GM23338 (cell line): ENCODE measurements around the gene FOXG1. TPM values are rescaled to one million over a fixed set of nuclear protein-coding genes. Genes with fewer than 3 reads are reported as not detected.

Source experiments
- ATAC-seq: fragments of 200-7000 bp; cut with Tn5 transposase; 3 replicates; pipeline ENCODE4 v1.9.1; 2020
- DNase-seq: peaks from one replicate; pipeline ENCODE4 v3.0.0-alpha.2; 2015; ENCODE audit warnings: low spot score
- H2AFZ ChIP-seq: fragments of 200-600 bp; sonication (generic); 2 replicates; pipeline ENCODE4 v1.8.0; 2016; ENCODE audit warnings: antibody characterized with exemption, mild to moderate bottlenecking, moderate library complexity
- H3F3A ChIP-seq: fragments of 200-600 bp; sonication (generic); replicated peaks from 2 replicates; pipeline ENCODE4 v1.8.0; 2017; ENCODE audit warnings: antibody characterized with exemption, mixed run types, low read depth
- H3K27ac ChIP-seq: fragments of 200-600 bp; sonication (generic); 2 replicates; pipeline ENCODE4 v1.6.1; 2016; ENCODE audit warnings: low read depth
- H3K27me3 ChIP-seq: fragments of 200-600 bp; sonication (generic); 2 replicates; pipeline ENCODE4 v1.8.0; 2016; ENCODE audit warnings: mild to moderate bottlenecking, mixed run types, moderate library complexity; ENCODE audit not compliant: insufficient read depth
- H3K36me3 ChIP-seq: fragments of 200-600 bp; sonication (generic); 2 replicates; pipeline ENCODE4 v1.8.0; 2016; ENCODE audit warnings: mild to moderate bottlenecking; ENCODE audit not compliant: insufficient read depth
- H3K4me1 ChIP-seq: fragments of 200-600 bp; sonication (generic); 2 replicates; pipeline ENCODE4 v1.8.0; 2016; ENCODE audit warnings: mild to moderate bottlenecking, moderate library complexity; ENCODE audit not compliant: insufficient read depth
- H3K4me2 ChIP-seq: fragments of 200-600 bp; sonication (generic); 2 replicates; pipeline ENCODE4 v1.7.1; 2017; ENCODE audit warnings: mixed run types
- H3K4me3 ChIP-seq: fragments of 200-600 bp; sonication (generic); 2 replicates; pipeline ENCODE4 v1.6.1; 2016; ENCODE audit warnings: mixed run types
- H3K79me2 ChIP-seq: fragments of 200-600 bp; sonication (generic); replicated peaks from 2 replicates; pipeline ENCODE4 v1.8.0; 2017; ENCODE audit warnings: mild to moderate bottlenecking; ENCODE audit not compliant: insufficient read depth
- H3K9me2 ChIP-seq: fragments of 200-600 bp; sonication (generic); 2 replicates; pipeline ENCODE4 v1.8.0; 2017; ENCODE audit not compliant: insufficient read depth
- H4K20me1 ChIP-seq: fragments of 200-600 bp; sonication (generic); replicated peaks from 2 replicates; pipeline ENCODE4 v1.8.0; 2017; ENCODE audit warnings: mild to moderate bottlenecking; ENCODE audit not compliant: insufficient read depth
- H3K27ac Mint-ChIP-seq: 2 replicates; pipeline ENCODE4 v1.8.0; 2020; ENCODE audit warnings: inconsistent platforms, mild to moderate bottlenecking, moderate library complexity, mixed read lengths
- H3K27me3 Mint-ChIP-seq: 3 replicates; pipeline ENCODE4 v1.8.0; 2022; ENCODE audit warnings: low read depth, mild to moderate bottlenecking, moderate library complexity, mixed read lengths, inconsistent platforms; ENCODE audit not compliant: insufficient read depth, poor library complexity
- H3K36me3 Mint-ChIP-seq: 3 replicates; pipeline ENCODE4 v1.8.0; 2021; ENCODE audit warnings: low read depth, mild to moderate bottlenecking, inconsistent platforms, moderate library complexity, mixed read lengths
- H3K4me1 Mint-ChIP-seq: 3 replicates; pipeline ENCODE4 v1.8.0; 2020; ENCODE audit warnings: mild to moderate bottlenecking, inconsistent platforms, mixed read lengths
- H3K4me3 Mint-ChIP-seq: 3 replicates; pipeline ENCODE4 v1.8.0; 2021; ENCODE audit warnings: moderate library complexity, mild to moderate bottlenecking, inconsistent platforms, mixed read lengths
- H3K9me3 Mint-ChIP-seq: 3 replicates; pipeline ENCODE4 v1.8.0; 2020; ENCODE audit warnings: moderate library complexity, mild to moderate bottlenecking, inconsistent platforms, mixed read lengths
- CREB1 ChIP-seq: fragments of 250-450 bp; sonication (Bioruptor Pico); IDR thresholded peaks from 2 replicates; pipeline ENCODE4 v1.5.0; 2020; ENCODE audit warnings: low read depth, mild to moderate bottlenecking, moderate library complexity
- CTCF ChIP-seq, 2 experiments: fragments of 200-600 bp in 1 of 2; sonication (generic) in 1 of 2; conservative IDR thresholded peaks; 2 replicates each; pipeline versions ENCODE4 v1.5.1 to v1.6.1; 2016 to 2017; ENCODE audit warnings: antibody characterized with exemption in 2 of 2, low read depth in 2 of 2, mild to moderate bottlenecking in 2 of 2, moderate library complexity in 1 of 2
- ETS1 ChIP-seq: IDR thresholded peaks from 2 replicates; pipeline ENCODE4 v1.6.1; 2016; ENCODE audit warnings: antibody characterized with exemption
- EZH2 ChIP-seq: fragments of 200-600 bp; sonication (generic); IDR thresholded peaks from one replicate; pipeline ENCODE4 v1.8.0; 2017; ENCODE audit warnings: antibody characterized with exemption, mild to moderate bottlenecking, low read depth; ENCODE audit not compliant: unreplicated experiment
- EZH2phosphoT487 ChIP-seq: fragments of 200-600 bp; sonication (generic); IDR thresholded peaks from one replicate; pipeline ENCODE4 v1.8.1; 2018; ENCODE audit warnings: antibody characterized with exemption; ENCODE audit not compliant: unreplicated experiment
- JUNB ChIP-seq: IDR thresholded peaks from one replicate; pipeline ENCODE4 v1.6.1; 2016; ENCODE audit warnings: antibody characterized with exemption; ENCODE audit not compliant: unreplicated experiment
- NANOG ChIP-seq: IDR thresholded peaks from 2 replicates; pipeline ENCODE4 v1.6.1; 2016; ENCODE audit warnings: antibody characterized with exemption, borderline replicate concordance
- POLR2AphosphoS5 ChIP-seq: IDR thresholded peaks from 2 replicates; pipeline ENCODE4 v1.6.1; 2016; ENCODE audit warnings: antibody characterized with exemption, low read depth
- REST ChIP-seq: IDR thresholded peaks from one replicate; pipeline ENCODE4 v1.6.1; 2018; ENCODE audit warnings: antibody characterized with exemption; ENCODE audit not compliant: unreplicated experiment
- STAT1 ChIP-seq: IDR thresholded peaks from one replicate; pipeline ENCODE4 v1.6.1; 2016; ENCODE audit warnings: antibody characterized with exemption; ENCODE audit not compliant: unreplicated experiment
- ZNF114 ChIP-seq: fragments of 250-450 bp; sonication (Bioruptor Pico); IDR thresholded peaks from 2 replicates; pipeline ENCODE4 v1.5.0; 2020; ENCODE audit warnings: mild to moderate bottlenecking, moderate library complexity
- ZNF331 ChIP-seq: fragments of 250-450 bp; sonication (Bioruptor Pico); IDR thresholded peaks from 2 replicates; pipeline ENCODE4 v1.5.0; 2020; ENCODE audit warnings: low read depth, mild to moderate bottlenecking, moderate library complexity
- polyA plus RNA-seq: library from polyadenylated mRNA; unstranded; fragments of >200 nt; fragmentation: Nextera tagmentation; extraction: Ambion mirVana; gene quantifications from 2 replicates; pipeline ENCODE4 v1.2.1, GENCODE V29; 2016
- total RNA-seq: library from RNA; depleted of rRNA; stranded (reverse); fragments of >200 nt; shearing (Covaris generic); gene quantifications from 2 replicates; pipeline ENCODE4 v1.2.3, GENCODE V29; 2014

Gene FOXG1
- total and polyA plus RNA-seq, 2 experiments from 2014 or later, result 0.05 to 0.10 TPM

- ATAC-seq (no peak), DNase-seq (no peak)
- H3K27me3 ChIP-seq, result no peaks in the 10 kb centered on the region
- H3K4me1 ChIP-seq, result 0 out of 2 replicates have a peak, but pooled peaks cover 4% of the 10 kb centered on the region
- H3K27ac ChIP-seq, result no peak overlapping the region
- no peaks in the 10 kb centered on the region for H4K20me1 ChIP-seq
- no peak for TF ChIP-seq JUNB
- TF ChIP-seq STAT1, result no peak
- no peak for TF ChIP-seq ZNF331
- TF ChIP-seq ETS1, result no peak
- TF ChIP-seq REST, result no peak
- no peak for TF ChIP-seq NANOG
- TF ChIP-seq EZH2phosphoT487, result no peak
- TF ChIP-seq ZNF114 (CRISPR knock-in tag), result no peak
- TF ChIP-seq EZH2, result no peak
- TF ChIP-seq CTCF (conservative IDR thresholded peaks at IDR 0.05; ENCODE audit: low read depth in 2 of 2), result no peak
- TF ChIP-seq CREB1 (CRISPR knock-in tag), result no peak
- TF ChIP-seq POLR2AphosphoS5, result no peak
- Mint-ChIP-seq H3K9me3 (no peaks in the 10 kb centered on the region; the same call in 2 of the 3 replicates), H3K27me3 (no peaks in the 10 kb centered on the region), H3K36me3 (no peaks in the 10 kb centered on the region), H3K4me3 (no peak overlapping the region), H3K27ac (no peak overlapping the region), H3K4me1 (no peaks in the 10 kb centered on the region; the same call in 2 of the 3 replicates)
- H3K4me2 ChIP-seq, result no peak overlapping the region
- H3K79me2 ChIP-seq, result no peaks in the 10 kb centered on the region
- 0 out of 2 replicates have a peak overlapping the region, but pooled peaks have one; percentile 33 for H2AFZ ChIP-seq
- H3K4me3 ChIP-seq, result no peak overlapping the region
- no peaks in the 10 kb centered on the region for H3K36me3 ChIP-seq
- H3K9me2 ChIP-seq, result no peaks in the 10 kb centered on the region
- no peaks in the 10 kb centered on the region for H3F3A ChIP-seq
Observed at GRCh38 chr14:28742171-28742846, 24.3 kb upstream of the FOXG1 start.
